ENCODE results near the gene MGMT.

DNA sequence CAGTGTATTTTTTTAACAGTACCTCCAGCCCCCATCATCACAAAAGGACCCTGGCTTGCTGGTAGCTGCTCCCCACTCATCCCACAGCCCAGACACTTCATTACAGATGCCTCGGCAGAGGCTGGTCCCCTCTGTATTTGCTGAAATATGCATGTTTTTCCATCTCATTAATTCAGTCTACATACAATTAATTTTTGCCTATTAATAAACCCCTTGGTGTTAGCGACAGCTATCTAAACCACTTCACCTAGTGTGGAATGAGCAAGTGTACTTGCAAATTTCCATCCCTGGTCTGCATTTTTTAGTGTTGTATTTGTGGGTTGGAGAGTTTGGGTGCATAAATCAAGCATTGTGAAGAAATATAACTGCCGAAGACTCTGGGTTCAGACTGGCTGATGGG is 216.9 kb downstream of the MGMT start:
- TF ChIP-seq EZH2 (IDR thresholded peaks at IDR 0.05; ENCODE audit: borderline replicate concordance, insufficient read depth, low read length, poor library complexity, severe bottlenecking) (no peak), EP300 (conservative IDR thresholded peaks at IDR 0.05; ENCODE audit: poor library complexity, severe bottlenecking) (no peak), SMC3 (conservative IDR thresholded peaks at IDR 0.05; ENCODE audit: poor library complexity) (no peak), RAD21 (conservative IDR thresholded peaks at IDR 0.05) (no peak)
- TF ChIP-seq, protein P1, sequence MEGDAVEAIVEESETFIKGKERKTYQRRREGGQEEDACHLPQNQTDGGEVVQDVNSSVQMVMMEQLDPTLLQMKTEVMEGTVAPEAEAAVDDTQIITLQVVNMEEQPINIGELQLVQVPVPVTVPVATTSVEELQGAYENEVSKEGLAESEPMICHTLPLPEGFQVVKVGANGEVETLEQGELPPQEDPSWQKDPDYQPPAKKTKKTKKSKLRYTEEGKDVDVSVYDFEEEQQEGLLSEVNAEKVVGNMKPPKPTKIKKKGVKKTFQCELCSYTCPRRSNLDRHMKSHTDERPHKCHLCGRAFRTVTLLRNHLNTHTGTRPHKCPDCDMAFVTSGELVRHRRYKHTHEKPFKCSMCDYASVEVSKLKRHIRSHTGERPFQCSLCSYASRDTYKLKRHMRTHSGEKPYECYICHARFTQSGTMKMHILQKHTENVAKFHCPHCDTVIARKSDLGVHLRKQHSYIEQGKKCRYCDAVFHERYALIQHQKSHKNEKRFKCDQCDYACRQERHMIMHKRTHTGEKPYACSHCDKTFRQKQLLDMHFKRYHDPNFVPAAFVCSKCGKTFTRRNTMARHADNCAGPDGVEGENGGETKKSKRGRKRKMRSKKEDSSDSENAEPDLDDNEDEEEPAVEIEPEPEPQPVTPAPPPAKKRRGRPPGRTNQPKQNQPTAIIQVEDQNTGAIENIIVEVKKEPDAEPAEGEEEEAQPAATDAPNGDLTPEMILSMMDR (IDR thresholded peaks at IDR 0.05; ENCODE audit: poor library complexity, severe bottlenecking), result no peak
- TF ChIP-seq, protein P2, sequence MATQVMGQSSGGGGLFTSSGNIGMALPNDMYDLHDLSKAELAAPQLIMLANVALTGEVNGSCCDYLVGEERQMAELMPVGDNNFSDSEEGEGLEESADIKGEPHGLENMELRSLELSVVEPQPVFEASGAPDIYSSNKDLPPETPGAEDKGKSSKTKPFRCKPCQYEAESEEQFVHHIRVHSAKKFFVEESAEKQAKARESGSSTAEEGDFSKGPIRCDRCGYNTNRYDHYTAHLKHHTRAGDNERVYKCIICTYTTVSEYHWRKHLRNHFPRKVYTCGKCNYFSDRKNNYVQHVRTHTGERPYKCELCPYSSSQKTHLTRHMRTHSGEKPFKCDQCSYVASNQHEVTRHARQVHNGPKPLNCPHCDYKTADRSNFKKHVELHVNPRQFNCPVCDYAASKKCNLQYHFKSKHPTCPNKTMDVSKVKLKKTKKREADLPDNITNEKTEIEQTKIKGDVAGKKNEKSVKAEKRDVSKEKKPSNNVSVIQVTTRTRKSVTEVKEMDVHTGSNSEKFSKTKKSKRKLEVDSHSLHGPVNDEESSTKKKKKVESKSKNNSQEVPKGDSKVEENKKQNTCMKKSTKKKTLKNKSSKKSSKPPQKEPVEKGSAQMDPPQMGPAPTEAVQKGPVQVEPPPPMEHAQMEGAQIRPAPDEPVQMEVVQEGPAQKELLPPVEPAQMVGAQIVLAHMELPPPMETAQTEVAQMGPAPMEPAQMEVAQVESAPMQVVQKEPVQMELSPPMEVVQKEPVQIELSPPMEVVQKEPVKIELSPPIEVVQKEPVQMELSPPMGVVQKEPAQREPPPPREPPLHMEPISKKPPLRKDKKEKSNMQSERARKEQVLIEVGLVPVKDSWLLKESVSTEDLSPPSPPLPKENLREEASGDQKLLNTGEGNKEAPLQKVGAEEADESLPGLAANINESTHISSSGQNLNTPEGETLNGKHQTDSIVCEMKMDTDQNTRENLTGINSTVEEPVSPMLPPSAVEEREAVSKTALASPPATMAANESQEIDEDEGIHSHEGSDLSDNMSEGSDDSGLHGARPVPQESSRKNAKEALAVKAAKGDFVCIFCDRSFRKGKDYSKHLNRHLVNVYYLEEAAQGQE (IDR thresholded peaks at IDR 0.05; ENCODE audit: borderline replicate concordance), result no peak

Data from neural cell (in vitro differentiated cells).